NT2/D1 (cell line): ENCODE results near the gene NNMT.

ENCODE experiments used
- SUZ12 ChIP-seq: IDR thresholded peaks from 2 replicates; pipeline ENCODE4 v1.6.1; 2011; ENCODE audit not compliant: insufficient read length, insufficient read depth; ENCODE audit errors: extremely low read depth
- YY1 ChIP-seq: IDR thresholded peaks from 2 replicates; pipeline ENCODE4 v1.6.1; 2011; ENCODE audit not compliant: insufficient read length, insufficient read depth
- ZNF274 ChIP-seq: IDR thresholded peaks from 2 replicates; pipeline ENCODE4 v1.6.1; 2011; ENCODE audit warnings: mild to moderate bottlenecking, low read depth, low read length

DNA sequence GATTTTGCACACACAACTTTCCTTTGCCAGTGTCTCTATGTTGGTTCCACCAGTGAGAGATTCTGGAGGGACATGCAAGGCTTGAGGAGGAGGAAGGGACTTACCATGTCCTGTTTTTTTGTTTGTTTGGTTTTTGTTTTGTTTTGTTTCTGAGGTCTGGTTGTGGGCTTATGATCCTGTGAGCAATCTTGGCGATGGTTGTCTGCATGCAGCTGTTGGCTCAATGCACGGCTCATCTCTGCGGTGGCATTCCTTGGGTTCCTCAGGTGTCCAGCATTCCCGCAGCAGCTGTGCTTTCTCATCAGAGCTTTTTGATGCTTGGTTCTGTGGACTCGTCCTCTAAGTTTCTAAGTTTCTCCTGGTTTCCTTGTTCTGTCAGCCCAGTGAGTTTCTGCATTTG is 4.8 kb upstream of the NNMT start:
- no peak for TF ChIP-seq SUZ12
- TF ChIP-seq YY1 = no peak
- no peak for TF ChIP-seq ZNF274
